ENCODE data around the gene NSG1. TPM values are rescaled to one million over a fixed set of nuclear protein-coding genes. Genes with fewer than 3 reads are reported as not detected.

The NSG1 gene
- total and polyA plus RNA-seq, 8 donors = 0.86 to 74.5 (median 63.1) TPM

- intact Hi-C loops (cut with DNase I) = no loop called here
- H3K27me3 ChIP-seq = peaks cover 5 to 46% of the 10 kb centered on the region in 2 donors
- no peak overlapping the region for H3K27ac ChIP-seq
These were observed 7.3 kb upstream of the NSG1 start for GRCh38 chr4:4379540-4380087.

GRCh38 chr4:4383085-4383484 lies 3.8 kb upstream of the NSG1 start:
- Histone ChIP-seq H3K27ac (no peak overlapping the region), H3K9me3 (no peaks in the 10 kb centered on the region), H3K36me3 (no peaks in the 10 kb centered on the region), H3K4me3 (no peak overlapping the region), H3K4me1 (peaks cover 10 to 23% of the 10 kb centered on the region in 2 donors), H3K27me3 (peaks cover 36 to 81% of the 10 kb centered on the region in 2 donors)
- no peak for DNase-seq
- intact Hi-C loops (cut with DNase I) = no loop called here
- ATAC-seq = no peak
- TF ChIP-seq, protein P1, sequence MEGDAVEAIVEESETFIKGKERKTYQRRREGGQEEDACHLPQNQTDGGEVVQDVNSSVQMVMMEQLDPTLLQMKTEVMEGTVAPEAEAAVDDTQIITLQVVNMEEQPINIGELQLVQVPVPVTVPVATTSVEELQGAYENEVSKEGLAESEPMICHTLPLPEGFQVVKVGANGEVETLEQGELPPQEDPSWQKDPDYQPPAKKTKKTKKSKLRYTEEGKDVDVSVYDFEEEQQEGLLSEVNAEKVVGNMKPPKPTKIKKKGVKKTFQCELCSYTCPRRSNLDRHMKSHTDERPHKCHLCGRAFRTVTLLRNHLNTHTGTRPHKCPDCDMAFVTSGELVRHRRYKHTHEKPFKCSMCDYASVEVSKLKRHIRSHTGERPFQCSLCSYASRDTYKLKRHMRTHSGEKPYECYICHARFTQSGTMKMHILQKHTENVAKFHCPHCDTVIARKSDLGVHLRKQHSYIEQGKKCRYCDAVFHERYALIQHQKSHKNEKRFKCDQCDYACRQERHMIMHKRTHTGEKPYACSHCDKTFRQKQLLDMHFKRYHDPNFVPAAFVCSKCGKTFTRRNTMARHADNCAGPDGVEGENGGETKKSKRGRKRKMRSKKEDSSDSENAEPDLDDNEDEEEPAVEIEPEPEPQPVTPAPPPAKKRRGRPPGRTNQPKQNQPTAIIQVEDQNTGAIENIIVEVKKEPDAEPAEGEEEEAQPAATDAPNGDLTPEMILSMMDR (IDR thresholded peaks at IDR 0.05) = no peak

More at GRCh38 chr4:4379540-4380087, 7.3 kb upstream of the NSG1 start:
- Histone ChIP-seq H3K4me1 (no peaks in the 10 kb centered on the region), H3K4me3 (no peak overlapping the region), H3K36me3 (no peaks in the 10 kb centered on the region), H3K9me3 (peaks cover 0 to 3% of the 10 kb centered on the region in 2 donors)
- TF ChIP-seq, protein P1 (IDR thresholded peaks at IDR 0.05) = no peak
- DNase-seq (no peak), ATAC-seq (no peak)

GRCh38 chr4:4384837-4385236 lies 2.1 kb upstream of the NSG1 start:
- no peak for ATAC-seq
- Histone ChIP-seq H3K4me1 (peaks cover 12 to 27% of the 10 kb centered on the region in 2 donors), H3K9me3 (no peaks in the 10 kb centered on the region), H3K27ac (no peak overlapping the region), H3K36me3 (no peaks in the 10 kb centered on the region), H3K4me3 (no peak overlapping the region), H3K27me3 (peaks cover 45 to 95% of the 10 kb centered on the region in 2 donors)
- no peak for DNase-seq
- TF ChIP-seq, protein P1 (IDR thresholded peaks at IDR 0.05) = no peak
- intact Hi-C loops (cut with DNase I) = no loop called here

- intact Hi-C loops (cut with DNase I) = no loop called here
- Histone ChIP-seq H3K36me3 (no peaks in the 10 kb centered on the region), H3K27ac (no peak overlapping the region), H3K4me3 (peak overlapping the region in 1 of 2 donors; percentile 29), H3K27me3 (peaks cover 45 to 95% of the 10 kb centered on the region in 2 donors), H3K4me1 (peaks cover 12 to 27% of the 10 kb centered on the region in 2 donors), H3K9me3 (no peaks in the 10 kb centered on the region)
- ATAC-seq (no peak), DNase-seq (no peak)
- TF ChIP-seq, protein P1 (IDR thresholded peaks at IDR 0.05) = no peak
These were observed 1.1 kb upstream of the NSG1 start for GRCh38 chr4:4385729-4386295.

- DNase-seq (peak in 1 of 4 donors; percentile 47), ATAC-seq (peak; percentile 43)
- Histone ChIP-seq H3K4me1 (peaks cover 12 to 27% of the 10 kb centered on the region in 2 donors), H3K27me3 (peaks cover 45 to 96% of the 10 kb centered on the region in 2 donors), H3K27ac (no peak overlapping the region), H3K36me3 (no peaks in the 10 kb centered on the region), H3K4me3 (peak overlapping the region; percentile 22 to 29), H3K9me3 (no peaks in the 10 kb centered on the region)
- TF ChIP-seq, protein P1 (IDR thresholded peaks at IDR 0.05) = no peak
- intact Hi-C loops (cut with DNase I) = no loop called here
These were observed 586 bp upstream of the NSG1 start for GRCh38 chr4:4386296-4386735.
